Superior temporal gyrus (tissue), 1 donor: ENCODE data around the gene HIP1R.
"Not testable (repeated sequence)": the region's sequence is repeated elsewhere in the genome, so short reads cannot be mapped to it uniquely, and the experiment has no call there.

Experiments used
- DNase-seq: peaks from one replicate; pipeline ENCODE4 v3.0.0-alpha.2; 2016; ENCODE audit errors: extremely low spot score

HIP1R gene

DNA sequence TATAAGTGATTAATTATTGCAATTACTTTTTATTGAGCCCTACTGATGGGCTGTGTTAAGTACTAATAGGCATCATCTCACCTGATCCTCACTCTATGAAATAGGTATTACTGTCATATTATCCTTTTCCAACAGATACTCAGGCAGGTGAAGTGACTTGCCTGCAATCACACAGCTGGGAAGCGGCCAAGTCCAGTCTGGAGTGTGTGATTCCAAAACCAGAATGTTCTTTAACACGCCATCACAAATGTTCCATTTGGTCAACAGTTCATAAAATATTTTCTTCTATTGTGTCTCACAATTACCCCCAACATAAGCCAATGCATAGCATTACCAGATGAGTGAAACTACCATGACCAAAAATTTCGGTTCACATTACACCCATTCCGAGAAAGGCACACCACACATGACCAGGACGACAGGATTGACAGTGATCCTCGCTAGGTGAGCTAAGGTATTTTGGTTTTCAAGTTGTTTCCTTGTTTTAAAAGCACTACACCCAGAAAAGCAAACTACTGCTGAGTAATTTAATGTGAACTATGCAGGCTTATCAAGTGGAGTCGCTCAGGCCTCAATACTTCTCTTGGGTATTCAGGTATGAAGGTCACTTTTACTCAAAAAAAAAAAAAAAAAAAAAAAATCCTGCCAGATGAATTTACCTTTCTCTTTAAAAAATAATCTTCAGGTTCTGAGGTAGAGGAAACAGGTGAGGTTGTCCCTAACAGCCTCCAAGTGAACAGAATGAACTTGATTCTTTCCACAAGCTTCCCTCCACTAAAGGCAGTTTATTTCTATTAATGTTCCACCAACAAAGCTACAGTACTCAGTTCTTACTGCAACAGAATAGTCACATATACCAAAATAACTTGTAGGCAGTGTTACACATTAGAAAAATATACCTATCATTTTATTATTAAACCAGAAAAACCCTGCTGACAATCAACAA, 58.2 kb downstream of the HIP1R start:
- DNase-seq = no peak

GRCh38 chr12:122894193-122895121, 59.2 kb downstream of the HIP1R start:
- no peak for DNase-seq

DNA sequence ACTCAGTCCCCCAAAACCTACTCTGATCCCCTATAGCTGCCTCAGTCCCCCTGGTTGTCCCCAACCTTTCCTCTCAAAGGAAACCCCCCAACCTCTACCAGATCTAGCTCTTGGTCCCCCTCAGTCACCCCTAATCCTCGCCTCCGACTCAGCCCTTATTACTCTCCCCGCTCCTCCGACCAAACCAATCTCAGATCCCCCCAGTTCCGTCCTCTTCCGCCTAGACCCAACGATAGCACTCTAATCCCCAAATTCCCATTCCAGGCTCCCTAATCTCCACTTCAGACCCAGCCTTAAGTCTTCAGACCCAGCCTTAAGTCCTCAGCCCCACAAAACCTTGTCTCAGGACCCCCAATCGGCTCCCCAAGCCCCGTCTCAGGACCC, 60.1 kb downstream of the HIP1R start:
- DNase-seq = no peak

- DNase-seq = peak; percentile 65
Measured at GRCh38 chr12:122895704-122896636, 60.7 kb downstream of the HIP1R start, which contains the start of gene VPS37B. Gene VPS37B (minus strand): TSS chr12:122896124. CDS start chr12:122896062, 62 bp downstream.

DNA sequence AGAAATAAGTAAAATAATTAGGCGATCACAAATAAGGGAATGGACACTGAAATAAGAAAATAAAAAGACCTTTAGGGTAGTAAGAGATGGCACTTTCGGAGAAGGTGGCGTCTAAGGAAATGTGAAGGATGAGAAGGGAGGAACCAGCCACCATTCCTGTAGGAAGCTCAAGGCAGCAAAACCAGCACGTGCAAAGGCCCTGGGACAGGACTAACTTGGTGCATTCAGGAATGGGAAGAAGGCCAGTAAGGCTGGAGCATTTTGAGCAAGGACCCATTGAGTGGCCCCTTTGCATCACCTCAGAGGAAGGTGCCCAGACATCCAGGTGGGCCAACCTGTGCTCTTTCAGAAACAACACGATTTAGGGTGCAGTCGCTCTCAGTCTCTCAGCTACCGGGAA, 61.4 kb downstream of the HIP1R start:
- DNase-seq = no peak

- no peak for DNase-seq
Measured at GRCh38 chr12:122899887-122900286, 64.6 kb downstream of the HIP1R start.

DNA sequence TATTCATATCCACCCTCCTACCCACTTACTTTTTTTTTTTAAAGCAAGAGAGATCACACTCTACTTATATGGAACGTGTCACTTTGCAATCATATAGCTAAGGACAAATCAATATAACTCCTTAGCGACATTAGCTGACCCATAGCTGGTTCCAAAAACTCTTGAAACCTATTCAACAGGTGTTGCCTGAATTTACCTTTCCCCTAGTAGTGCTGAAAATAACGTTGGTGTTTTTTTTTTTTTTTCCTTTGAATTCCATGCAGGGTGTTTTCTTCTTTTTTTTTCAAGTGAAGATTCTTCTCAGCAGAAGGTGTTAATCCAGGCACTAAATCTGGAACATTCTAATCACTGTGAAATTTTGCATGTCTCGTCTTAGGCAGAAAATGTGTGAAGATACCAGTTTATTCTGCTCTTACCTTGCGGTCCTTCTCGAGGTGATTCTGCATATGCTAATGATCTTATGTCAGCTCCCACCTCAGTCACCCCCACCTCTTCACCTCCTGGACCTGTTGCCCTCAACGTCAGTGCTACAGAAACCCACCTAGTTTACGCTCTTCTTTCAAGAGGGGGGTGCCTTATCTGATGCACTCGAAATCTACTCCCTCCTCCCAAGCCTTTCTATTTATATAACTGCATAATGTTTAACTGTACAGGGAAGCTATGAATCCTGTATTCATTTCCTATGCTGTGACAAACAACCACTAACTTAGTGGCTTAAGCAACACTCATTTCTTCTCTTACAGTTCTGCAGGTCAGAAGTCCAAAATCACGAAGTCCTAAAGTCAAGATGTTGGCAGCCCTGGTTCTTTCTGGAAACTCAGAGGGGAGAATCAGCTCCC, 67.8 kb downstream of the HIP1R start:
- DNase-seq = peak; percentile 11

DNA sequence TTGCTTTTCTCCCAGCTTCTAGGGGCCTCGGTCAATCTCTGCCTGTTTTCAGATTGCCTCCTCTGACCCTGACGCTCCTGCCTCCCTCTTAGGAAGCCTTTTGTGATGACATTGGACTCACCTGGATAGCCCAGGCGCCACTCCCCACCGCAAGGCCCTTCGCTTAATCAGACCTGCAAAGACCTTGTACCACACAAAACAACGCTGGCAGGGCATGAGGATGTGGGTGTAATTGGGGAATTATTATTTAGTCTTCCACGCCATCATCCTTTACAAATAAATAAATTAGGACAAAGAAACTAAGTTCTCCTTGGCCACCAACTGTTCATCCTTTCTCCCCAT, 68.4 kb downstream of the HIP1R start:
- DNase-seq = no peak

DNA sequence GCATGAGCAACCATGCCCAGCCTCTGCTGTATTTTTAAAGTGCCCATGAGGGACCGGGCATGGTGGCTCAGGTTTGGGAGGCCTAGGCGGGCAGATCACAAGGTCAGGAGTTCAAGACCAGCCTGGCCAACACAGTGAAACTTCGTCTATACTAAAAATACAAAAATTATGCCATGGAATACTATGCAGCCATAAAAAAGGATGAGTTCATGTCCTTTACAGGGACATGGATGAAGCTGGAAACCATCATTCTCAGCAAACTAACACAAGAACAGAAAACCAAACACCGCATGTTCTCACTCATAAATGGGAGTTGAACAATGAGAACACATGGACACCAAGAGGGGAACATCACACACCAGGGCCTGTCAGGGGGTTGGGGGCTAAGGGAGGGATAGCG, 70.0 kb downstream of the HIP1R start:
- not testable (repeated sequence) for DNase-seq

DNA sequence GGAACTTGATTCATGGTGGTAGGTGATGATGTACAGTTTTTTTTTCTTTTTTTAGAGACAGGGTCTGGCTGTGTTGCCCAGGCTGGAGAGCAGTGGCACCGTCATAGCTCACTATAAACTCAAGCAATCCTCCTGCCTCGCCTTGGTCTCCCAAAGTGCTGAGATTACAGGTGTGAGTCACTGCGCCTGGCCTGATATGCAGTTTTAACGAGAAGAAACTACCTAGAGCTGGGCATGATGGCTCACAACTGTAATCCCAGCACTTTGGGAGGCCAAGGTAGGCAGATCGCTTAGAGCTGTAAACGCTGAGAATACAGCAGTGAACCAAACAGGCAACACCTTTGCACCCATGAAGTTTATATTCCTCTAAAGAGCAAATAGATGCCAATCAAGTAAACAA, 73.7 kb downstream of the HIP1R start:
- DNase-seq = no peak

DNA sequence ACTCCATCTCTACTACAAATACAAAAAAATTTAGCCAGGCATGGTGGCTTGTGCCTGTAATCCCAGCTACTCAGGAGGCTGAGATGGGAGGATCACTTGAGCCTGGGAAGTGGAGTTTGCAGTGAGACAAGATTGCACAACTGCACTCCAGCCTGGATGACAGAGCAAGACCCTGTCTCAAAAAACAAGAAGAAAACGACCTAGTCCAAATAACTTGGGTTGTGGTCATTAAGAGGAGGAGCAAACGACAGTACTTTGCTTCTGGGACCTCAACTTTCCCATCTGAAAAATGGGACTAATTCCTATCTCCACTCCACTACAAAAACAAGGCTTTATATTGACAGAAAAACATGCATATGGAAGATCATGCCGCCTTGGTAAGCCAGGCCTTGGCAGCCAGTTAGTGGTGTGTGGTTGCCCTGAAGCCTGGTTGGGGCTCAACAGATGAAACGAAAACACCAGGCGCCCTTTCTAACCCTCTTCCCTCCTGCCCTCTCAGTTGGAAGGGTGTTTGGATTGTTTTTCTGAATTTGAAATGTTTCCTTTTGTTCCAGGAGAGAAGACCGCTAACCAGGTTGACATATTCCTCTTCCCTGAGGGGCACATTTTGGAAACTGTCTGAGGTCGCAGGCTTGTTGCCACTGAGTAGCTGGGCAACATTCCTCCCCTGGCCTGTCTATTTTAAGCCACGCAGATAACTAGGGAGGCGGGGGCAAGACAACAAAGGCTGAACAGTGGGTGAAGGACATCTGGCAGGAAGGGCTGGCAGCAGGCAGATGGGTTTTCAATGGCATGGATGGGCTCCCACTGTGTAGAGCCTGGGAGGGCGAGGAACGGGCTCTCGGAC, 74.4 kb downstream of the HIP1R start:
- peak; percentile 82 for DNase-seq
